Astrocyte (in vitro differentiated cells and primary cell): Measurements from ENCODE around the gene AIPL1. TPM values are rescaled to one million over a fixed set of nuclear protein-coding genes. Genes with fewer than 3 reads are reported as not detected.

Experiments used
- DNase-seq: peaks from one replicate; pipeline ENCODE4 v3.0.0-alpha.2; 2010; ENCODE audit warnings: low read depth
- FAIRE-seq: peaks from 2 replicates; lab custom pipeline; 2011; peaks lifted over from hg19 to GRCh38; lab: Jason Lieb, UNC
- H2AFZ ChIP-seq: 2 replicates; pipeline ENCODE4 v1.6.0; 2012; ENCODE audit warnings: low read depth, low read length, inconsistent platforms
- H3K27ac ChIP-seq: 2 replicates; pipeline ENCODE4 v1.5.1; 2011; ENCODE audit warnings: low read depth, low read length, inconsistent platforms
- H3K27me3 ChIP-seq: 2 replicates; pipeline ENCODE4 v1.6.0; 2011; ENCODE audit warnings: low read length, inconsistent platforms; ENCODE audit not compliant: insufficient read depth
- H3K36me3 ChIP-seq: 2 replicates; pipeline ENCODE4 v1.5.1; 2011; ENCODE audit warnings: low read length, inconsistent platforms; ENCODE audit not compliant: insufficient read depth
- H3K4me1 ChIP-seq: 2 replicates; pipeline ENCODE4 v1.5.1; 2011; ENCODE audit warnings: low read length, inconsistent platforms; ENCODE audit not compliant: insufficient read depth
- H3K4me2 ChIP-seq: 2 replicates; pipeline ENCODE4 v1.6.0; 2012; ENCODE audit warnings: low read length, inconsistent platforms
- H3K4me3 ChIP-seq: 2 replicates; pipeline ENCODE4 v1.5.1; 2011; ENCODE audit warnings: low read depth, mild to moderate bottlenecking, low read length, inconsistent platforms; ENCODE audit not compliant: insufficient read depth
- H3K79me2 ChIP-seq: 2 replicates; pipeline ENCODE4 v1.6.0; 2012; ENCODE audit warnings: mild to moderate bottlenecking, low read length, inconsistent platforms; ENCODE audit not compliant: insufficient read depth
- H3K9ac ChIP-seq: 2 replicates; pipeline ENCODE4 v1.6.0; 2012; ENCODE audit warnings: mild to moderate bottlenecking, low read length, inconsistent platforms
- H3K9me3 ChIP-seq: 2 replicates; pipeline ENCODE4 v1.5.1; 2012; ENCODE audit warnings: low read depth, mild to moderate bottlenecking, low read length, inconsistent platforms; ENCODE audit not compliant: insufficient read depth
- H4K20me1 ChIP-seq: 2 replicates; pipeline ENCODE4 v1.6.0; 2012; ENCODE audit warnings: low read length, inconsistent platforms; ENCODE audit not compliant: insufficient read depth
- H3K27ac Mint-ChIP-seq: one replicate; pipeline ENCODE4 v1.8.0; 2021; ENCODE audit warnings: mild to moderate bottlenecking, mixed read lengths; ENCODE audit not compliant: unreplicated experiment
- H3K27me3 Mint-ChIP-seq: one replicate; pipeline ENCODE4 v1.8.0; 2021; ENCODE audit warnings: low read depth, mixed read lengths; ENCODE audit not compliant: unreplicated experiment
- H3K36me3 Mint-ChIP-seq: one replicate; pipeline ENCODE4 v1.8.0; 2021; ENCODE audit warnings: low read depth, mixed read lengths; ENCODE audit not compliant: unreplicated experiment
- H3K4me1 Mint-ChIP-seq: one replicate; pipeline ENCODE4 v1.8.0; 2021; ENCODE audit warnings: low read depth, mixed read lengths; ENCODE audit not compliant: unreplicated experiment
- H3K4me3 Mint-ChIP-seq: one replicate; pipeline ENCODE4 v1.8.0; 2021; ENCODE audit warnings: mild to moderate bottlenecking, moderate library complexity, mixed read lengths; ENCODE audit not compliant: unreplicated experiment
- H3K9me3 Mint-ChIP-seq: one replicate; pipeline ENCODE4 v1.8.0; 2021; ENCODE audit warnings: mild to moderate bottlenecking, mixed read lengths; ENCODE audit not compliant: unreplicated experiment
- CTCF ChIP-seq: IDR thresholded peaks from 2 replicates; pipeline ENCODE4 v1.5.1; 2011; ENCODE audit warnings: low read depth, mild to moderate bottlenecking, inconsistent platforms, low read length, moderate library complexity; ENCODE audit not compliant: insufficient read depth
- EZH2 ChIP-seq: IDR thresholded peaks from 2 replicates; pipeline ENCODE4 v1.6.1; 2012; ENCODE audit warnings: mild to moderate bottlenecking, low read length, inconsistent platforms; ENCODE audit not compliant: insufficient read depth
- total RNA-seq: library from RNA; stranded (reverse); gene quantifications from 2 replicates; pipeline ENCODE4 v1.2.1, GENCODE V29; 2021

AIPL1 gene
- total RNA-seq, 1 donor from 2014 or later, result not detected

DNA sequence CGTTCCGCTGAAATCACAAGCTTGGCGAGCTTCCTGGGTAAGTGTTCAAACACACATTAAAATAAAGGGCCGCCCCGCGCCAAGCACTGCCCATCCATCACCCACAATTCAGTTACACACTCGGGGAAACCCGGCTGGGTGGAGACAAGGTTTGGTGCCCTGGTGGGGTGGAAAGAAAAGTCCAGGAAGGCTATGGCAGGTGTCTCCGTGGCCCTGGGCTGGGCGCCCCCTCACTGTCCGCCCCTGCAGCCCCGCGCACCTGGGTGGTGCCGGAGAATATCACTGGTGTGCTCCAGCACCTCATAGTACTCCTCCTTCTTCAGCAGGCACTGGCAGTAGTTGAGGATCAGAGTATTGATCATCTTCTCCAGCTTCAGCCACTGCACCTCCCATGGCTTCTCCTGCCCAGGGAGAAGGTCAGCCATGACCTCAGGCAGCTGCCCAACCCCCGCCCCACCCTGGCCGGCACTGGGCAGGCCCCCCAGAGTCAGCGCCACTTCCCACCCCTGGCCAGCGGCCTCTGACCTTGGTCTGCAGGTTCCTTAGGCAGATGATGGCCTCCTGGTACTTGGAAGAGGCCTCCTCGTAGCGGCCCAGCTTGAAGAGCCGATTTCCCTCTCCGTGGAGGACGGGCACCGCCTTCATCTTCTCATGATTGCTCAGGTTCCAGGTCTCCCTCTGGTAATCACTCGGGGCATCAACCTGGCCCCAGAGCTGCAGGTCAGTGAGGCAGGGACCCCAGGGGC lies 8.4 kb downstream of the AIPL1 start:
- Histone ChIP-seq H3K27me3 (no peaks in the 10 kb centered on the region), H2AFZ (no peak overlapping the region), H3K9me3 (peaks cover 2% of the 10 kb centered on the region), H3K79me2 (no peaks in the 10 kb centered on the region), H3K4me3 (no peak overlapping the region), H3K9ac (no peak overlapping the region), H3K4me1 (no peaks in the 10 kb centered on the region), H3K36me3 (no peaks in the 10 kb centered on the region), H3K27ac (no peak overlapping the region), H4K20me1 (no peaks in the 10 kb centered on the region), H3K4me2 (no peak overlapping the region)
- H3K27me3 Mint-ChIP-seq, result peaks cover 43% of the 10 kb centered on the region
- DNase-seq (no peak), FAIRE-seq (no peak)
- H3K36me3 Mint-ChIP-seq, result no peaks in the 10 kb centered on the region
- TF ChIP-seq CTCF (no peak), EZH2 (no peak)
- no peak overlapping the region for H3K27ac Mint-ChIP-seq
- no peak overlapping the region for H3K4me3 Mint-ChIP-seq
- peaks cover 1% of the 10 kb centered on the region for H3K9me3 Mint-ChIP-seq
- H3K4me1 Mint-ChIP-seq, result peaks cover 4% of the 10 kb centered on the region

DNA sequence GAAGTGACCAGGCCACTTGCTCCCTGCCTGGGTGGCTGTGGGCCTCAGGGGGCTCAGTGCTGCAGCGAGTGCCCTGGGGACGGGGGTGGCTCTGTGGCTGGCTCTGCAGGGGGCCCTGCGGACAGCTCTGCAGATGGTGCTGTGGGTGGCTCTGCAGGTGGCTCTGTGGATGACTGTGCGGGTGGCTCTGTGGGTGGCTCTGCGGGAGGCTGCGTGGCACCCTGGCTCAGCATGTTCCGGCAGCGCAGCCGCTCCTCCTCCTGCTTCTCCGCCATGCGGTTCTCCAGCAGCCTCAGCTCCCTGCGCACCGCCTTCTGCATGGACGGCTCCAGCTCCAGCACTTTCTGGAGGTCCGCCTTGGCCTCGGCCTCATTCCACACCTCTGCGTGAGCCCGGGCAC lies 9.5 kb downstream of the AIPL1 start:
- Histone ChIP-seq H3K9ac (no peak overlapping the region), H3K27ac (no peak overlapping the region), H3K4me3 (no peak overlapping the region), H4K20me1 (no peaks in the 10 kb centered on the region), H3K4me1 (no peaks in the 10 kb centered on the region), H3K79me2 (no peaks in the 10 kb centered on the region), H3K36me3 (no peaks in the 10 kb centered on the region), H3K27me3 (no peaks in the 10 kb centered on the region), H3K9me3 (no peaks in the 10 kb centered on the region), H3K4me2 (no peak overlapping the region), H2AFZ (no peak overlapping the region)
- Mint-ChIP-seq H3K27me3 (peaks cover 39% of the 10 kb centered on the region), H3K4me3 (no peak overlapping the region), H3K4me1 (peaks cover 4% of the 10 kb centered on the region), H3K36me3 (no peaks in the 10 kb centered on the region), H3K9me3 (no peaks in the 10 kb centered on the region), H3K27ac (no peak overlapping the region)
- no peak for TF ChIP-seq EZH2
- no peak for TF ChIP-seq CTCF
- DNase-seq (no peak), FAIRE-seq (no peak)

- H3K79me2 ChIP-seq, result no peaks in the 10 kb centered on the region
- no peaks in the 10 kb centered on the region for H4K20me1 ChIP-seq
- Mint-ChIP-seq H3K4me3 (no peak overlapping the region), H3K9me3 (no peaks in the 10 kb centered on the region), H3K27me3 (peaks cover 41% of the 10 kb centered on the region), H3K36me3 (no peaks in the 10 kb centered on the region), H3K4me1 (peaks cover 4% of the 10 kb centered on the region), H3K27ac (no peak overlapping the region)
- no peak for TF ChIP-seq EZH2
- no peak overlapping the region for H3K4me3 ChIP-seq
- FAIRE-seq (no peak), DNase-seq (no peak)
- no peaks in the 10 kb centered on the region for H3K4me1 ChIP-seq
- no peak overlapping the region for H3K27ac ChIP-seq
- H3K9me3 ChIP-seq, result no peaks in the 10 kb centered on the region
- H2AFZ ChIP-seq, result no peak overlapping the region
- H3K36me3 ChIP-seq, result no peaks in the 10 kb centered on the region
- H3K4me2 ChIP-seq, result no peak overlapping the region
- H3K27me3 ChIP-seq, result no peaks in the 10 kb centered on the region
- no peak overlapping the region for H3K9ac ChIP-seq
Measured at GRCh38 chr17:6423931-6424330, 11.0 kb downstream of the AIPL1 start.
